IPS-18a (cell line): ENCODE results near the gene EIF2B1.
"Not testable (repeated sequence)": the region's sequence is repeated elsewhere in the genome, so short reads cannot be mapped to it uniquely, and the experiment has no call there.

ENCODE experiments used
- H3K27ac ChIP-seq: one replicate; pipeline ENCODE4 v1.5.1; 2013; ENCODE audit warnings: low read length
- H3K27me3 ChIP-seq: one replicate; pipeline ENCODE4 v1.6.1; 2013; ENCODE audit warnings: mild to moderate bottlenecking, low read length; ENCODE audit not compliant: control insufficient read depth, insufficient read depth
- H3K36me3 ChIP-seq: one replicate; pipeline ENCODE4 v1.6.1; 2013; ENCODE audit warnings: low read depth, low read length; ENCODE audit not compliant: control insufficient read depth
- H3K4me1 ChIP-seq: one replicate; pipeline ENCODE4 v1.6.1; 2013; ENCODE audit warnings: low read depth, low read length; ENCODE audit not compliant: control insufficient read depth
- H3K4me3 ChIP-seq: one replicate; pipeline ENCODE4 v1.5.1; 2013; ENCODE audit warnings: low read length
- H3K9ac ChIP-seq: one replicate; pipeline ENCODE4 v1.6.1; 2013; ENCODE audit warnings: mild to moderate bottlenecking, low read length, moderate library complexity
- H3K9me3 ChIP-seq: one replicate; pipeline ENCODE4 v1.6.1; 2013; ENCODE audit warnings: low read depth, low read length; ENCODE audit not compliant: control insufficient read depth

The EIF2B1 gene

DNA sequence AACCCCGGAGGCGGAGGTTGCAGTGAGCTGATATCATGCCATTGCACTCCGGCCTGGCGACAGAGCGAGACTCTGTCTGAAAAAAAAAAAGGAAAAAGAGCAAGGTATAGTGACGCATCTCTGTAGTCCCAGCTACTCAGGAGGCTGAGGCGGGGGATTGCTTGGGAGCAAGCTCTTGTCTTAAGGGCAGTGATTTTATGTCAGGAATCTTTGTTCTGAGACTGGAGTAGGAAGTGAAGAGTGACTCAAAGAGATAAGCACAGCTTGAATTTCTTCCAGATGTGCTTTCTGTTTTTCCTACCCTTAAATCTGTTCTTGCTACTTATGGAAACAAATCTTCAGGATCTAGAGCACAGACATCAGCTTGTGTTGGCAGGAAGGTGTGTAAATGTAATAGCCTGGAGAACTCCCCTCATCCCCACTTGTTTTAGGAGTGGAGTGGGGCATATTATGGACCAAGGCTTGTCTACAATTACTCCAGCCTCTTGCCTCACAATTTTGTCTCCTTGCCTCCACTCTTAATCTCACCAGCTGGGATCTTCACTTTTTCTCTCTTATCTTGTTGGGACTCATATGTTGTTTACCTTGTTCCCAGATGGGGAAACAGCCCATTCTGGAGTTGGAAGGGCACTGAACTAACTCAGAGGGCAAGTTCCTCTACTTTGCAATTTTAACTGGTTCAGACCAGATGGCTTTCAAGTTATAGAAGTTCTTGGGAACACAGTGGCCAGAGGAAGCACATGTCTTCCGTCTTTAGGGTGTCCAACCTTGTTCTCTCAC is 41.6 kb downstream of the EIF2B1 start:
- H3K36me3 ChIP-seq: peaks cover 78% of the 10 kb centered on the region
- H3K27ac ChIP-seq: no peak overlapping the region
- no peaks in the 10 kb centered on the region for H3K4me1 ChIP-seq
- no peaks in the 10 kb centered on the region for H3K27me3 ChIP-seq
- no peak overlapping the region for H3K4me3 ChIP-seq
- H3K9ac ChIP-seq: no peak overlapping the region
- no peaks in the 10 kb centered on the region for H3K9me3 ChIP-seq

DNA sequence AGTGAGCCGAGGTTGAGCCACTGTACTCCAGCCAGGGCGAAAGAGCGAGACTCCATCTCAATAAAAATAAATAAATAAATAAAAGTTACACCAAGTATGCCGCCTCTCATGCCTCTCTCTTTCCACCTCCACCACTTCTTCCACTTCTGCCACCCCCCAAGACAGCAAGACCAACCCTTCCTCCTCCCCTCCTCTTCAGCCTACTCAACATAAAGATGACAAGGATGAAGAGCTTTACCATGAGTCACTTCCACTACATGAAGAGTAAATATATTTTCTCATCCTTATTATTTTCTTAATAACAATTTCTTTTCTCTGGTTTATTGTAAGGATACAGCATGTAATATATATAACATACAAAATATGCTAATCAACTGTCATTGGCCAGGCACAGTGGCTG is 52.7 kb downstream of the EIF2B1 start:
- no peaks in the 10 kb centered on the region for H3K4me1 ChIP-seq
- no peaks in the 10 kb centered on the region for H3K36me3 ChIP-seq
- H3K27me3 ChIP-seq: no peaks in the 10 kb centered on the region
- H3K4me3 ChIP-seq: no peak overlapping the region
- H3K9ac ChIP-seq: no peak overlapping the region
- no peak overlapping the region for H3K27ac ChIP-seq
- H3K9me3 ChIP-seq: no peaks in the 10 kb centered on the region

DNA sequence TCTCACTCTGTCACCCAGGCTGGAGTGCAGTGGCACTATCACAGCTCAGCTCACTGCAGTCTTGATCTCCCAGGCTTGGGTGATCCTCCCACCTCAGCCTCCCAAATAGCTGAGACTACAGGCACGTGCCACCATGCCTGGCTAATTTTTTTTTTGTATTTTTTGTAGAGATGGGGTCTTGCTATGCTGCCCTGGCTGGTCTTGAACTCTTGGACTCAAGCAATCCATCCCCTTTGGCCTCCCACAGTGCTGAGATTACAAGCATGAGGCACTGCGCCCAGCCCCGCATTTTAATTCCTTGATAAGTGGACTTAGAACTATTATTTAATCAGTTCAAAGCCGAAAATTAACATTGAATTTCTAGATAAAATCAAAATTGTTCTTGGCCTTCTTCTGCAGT is 54.7 kb downstream of the EIF2B1 start:
- not testable (repeated sequence) for H3K27me3 ChIP-seq, H3K4me1 ChIP-seq, H3K4me3 ChIP-seq, H3K9ac ChIP-seq, H3K27ac ChIP-seq, H3K9me3 ChIP-seq, H3K36me3 ChIP-seq

DNA sequence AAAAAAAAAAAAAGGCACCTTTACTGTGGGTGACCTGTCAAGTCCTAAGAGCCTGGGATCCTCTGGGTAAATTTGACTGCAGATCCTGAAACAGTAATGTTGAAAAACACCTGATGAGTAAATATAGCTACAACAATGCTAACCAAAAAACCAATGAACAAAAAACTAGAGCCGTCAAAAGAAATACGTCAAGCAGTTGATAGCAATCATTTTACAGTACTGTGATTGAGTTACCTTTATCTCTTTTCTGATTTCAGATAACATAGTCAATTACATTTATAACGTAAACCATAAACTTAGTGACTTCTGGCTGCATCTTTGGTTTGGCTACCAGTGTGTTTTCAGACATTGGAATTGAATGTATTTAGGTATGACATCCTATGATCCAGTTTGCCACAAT is 55.2 kb downstream of the EIF2B1 start:
- Histone ChIP-seq H3K4me3 (no peak overlapping the region), H3K27me3 (no peaks in the 10 kb centered on the region), H3K9ac (no peak overlapping the region), H3K9me3 (no peaks in the 10 kb centered on the region), H3K36me3 (no peaks in the 10 kb centered on the region), H3K4me1 (no peaks in the 10 kb centered on the region), H3K27ac (no peak overlapping the region)

DNA sequence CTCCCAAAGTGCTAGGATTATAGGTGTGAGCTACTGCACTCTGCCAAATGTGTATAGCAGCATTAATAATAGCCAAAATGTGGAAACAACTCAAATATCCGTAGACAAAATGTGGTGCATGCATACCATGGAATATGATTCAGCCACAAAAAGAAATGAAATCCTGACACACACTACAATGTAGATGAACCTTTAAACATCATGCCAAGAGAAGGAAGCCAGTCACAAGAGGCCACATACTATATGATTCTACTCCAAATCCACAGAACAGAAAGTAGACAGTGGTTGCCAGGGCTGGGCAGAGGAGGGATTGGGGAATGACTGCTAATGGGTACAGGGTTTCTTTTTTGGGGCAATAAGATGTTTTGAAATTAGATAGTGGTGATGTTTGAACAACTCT is 56.9 kb downstream of the EIF2B1 start:
- Histone ChIP-seq H3K9me3 (no peaks in the 10 kb centered on the region), H3K36me3 (no peaks in the 10 kb centered on the region), H3K4me1 (no peaks in the 10 kb centered on the region), H3K4me3 (no peak overlapping the region), H3K27me3 (no peaks in the 10 kb centered on the region), H3K27ac (no peak overlapping the region), H3K9ac (no peak overlapping the region)

DNA sequence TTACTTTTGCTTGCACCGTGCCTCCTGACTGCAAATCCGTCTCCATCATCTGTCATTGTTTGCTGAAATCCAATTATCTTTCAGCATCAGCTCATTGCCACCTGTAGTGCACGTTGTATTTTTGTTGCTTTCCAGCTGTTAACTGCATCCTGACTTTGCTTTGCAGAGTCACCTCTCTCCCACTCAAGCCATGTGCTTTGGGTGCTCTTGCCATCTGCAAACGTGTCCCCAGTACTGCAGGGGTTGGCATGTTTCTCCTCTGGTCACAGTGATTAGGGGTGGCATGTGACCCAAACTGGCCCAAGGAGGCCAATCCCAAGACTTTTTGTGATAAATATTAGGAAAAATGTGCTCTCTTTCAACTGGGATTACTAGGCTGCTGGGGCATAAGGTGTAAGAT is 59.6 kb downstream of the EIF2B1 start:
- no peaks in the 10 kb centered on the region for H3K9me3 ChIP-seq
- no peaks in the 10 kb centered on the region for H3K27me3 ChIP-seq
- H3K9ac ChIP-seq: no peak overlapping the region
- no peak overlapping the region for H3K4me3 ChIP-seq
- no peaks in the 10 kb centered on the region for H3K36me3 ChIP-seq
- H3K27ac ChIP-seq: no peak overlapping the region
- H3K4me1 ChIP-seq: no peaks in the 10 kb centered on the region

DNA sequence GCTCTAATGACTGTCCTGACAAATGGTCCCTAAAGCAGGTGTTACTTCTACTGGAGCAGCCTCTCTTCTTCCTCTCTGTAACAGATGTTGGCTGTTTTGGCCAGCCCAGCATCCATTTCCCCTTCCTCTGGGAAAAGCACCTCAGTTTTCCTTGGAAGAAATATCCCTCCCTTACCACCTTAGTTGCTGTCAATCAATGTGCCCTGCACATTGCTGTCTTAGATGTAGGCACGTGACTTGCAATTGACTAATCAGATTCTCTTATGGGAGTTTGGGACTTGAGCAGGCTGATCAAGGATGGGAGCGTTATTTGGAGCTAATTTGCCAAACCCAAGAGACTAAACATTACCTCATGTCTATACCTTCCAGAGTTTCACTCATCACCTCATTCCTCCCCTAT is 61.1 kb downstream of the EIF2B1 start:
- no peaks in the 10 kb centered on the region for H3K36me3 ChIP-seq
- H3K9me3 ChIP-seq: no peaks in the 10 kb centered on the region
- no peaks in the 10 kb centered on the region for H3K4me1 ChIP-seq
- H3K4me3 ChIP-seq: no peak overlapping the region
- H3K27ac ChIP-seq: no peak overlapping the region
- no peaks in the 10 kb centered on the region for H3K27me3 ChIP-seq
- no peak overlapping the region for H3K9ac ChIP-seq

DNA sequence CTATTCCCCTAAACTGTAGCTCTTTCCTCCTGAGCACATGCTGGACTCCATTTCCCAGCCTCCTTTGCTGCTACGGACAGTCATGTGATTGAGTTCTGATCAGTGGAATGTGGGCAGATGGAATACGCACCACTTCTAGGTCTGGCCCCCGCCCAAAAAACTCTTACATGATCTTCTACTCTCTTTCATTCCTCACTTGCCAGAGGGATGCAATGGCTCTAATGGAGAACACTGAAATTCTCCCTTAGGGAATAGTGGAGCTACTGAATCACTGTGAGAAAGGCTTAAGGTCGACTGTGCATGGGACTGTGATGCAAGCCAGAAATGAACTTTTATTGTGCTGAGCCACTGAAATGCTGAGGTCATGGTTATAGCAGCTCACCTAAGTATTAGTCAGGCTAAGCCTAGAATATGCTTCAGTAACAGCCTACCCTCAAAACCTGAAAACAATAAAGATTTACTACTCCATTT is 62.1 kb downstream of the EIF2B1 start:
- Histone ChIP-seq H3K9ac (no peak overlapping the region), H3K4me3 (no peak overlapping the region), H3K36me3 (no peaks in the 10 kb centered on the region), H3K4me1 (no peaks in the 10 kb centered on the region), H3K9me3 (no peaks in the 10 kb centered on the region), H3K27me3 (no peaks in the 10 kb centered on the region), H3K27ac (no peak overlapping the region)
